B cell (primary cell): ENCODE data around the gene EML3. TPM values are rescaled to one million over a fixed set of nuclear protein-coding genes. Genes with fewer than 3 reads are reported as not detected.

Source experiments
- ATAC-seq: fragments of 200-7000 bp; cut with Tn5 transposase; one replicate; pipeline ENCODE4 v1.10.0; 2021; ENCODE audit warnings: low read depth, mild to moderate bottlenecking, moderate number of reproducible peaks, moderate library complexity
- CTCF ChIA-PET: fragments of 350-600 bp; sonication (Branson Sonifier 250); formaldehyde crosslinking; loops from one replicate; lab custom pipeline; 2021; ENCODE audit warnings: antibody characterized with exemption, inconsistent platforms; lab: Charles Lee
- POLR2A ChIA-PET: fragments of 350-600 bp; sonication (Branson Sonifier 250); formaldehyde crosslinking; loops from one replicate; lab custom pipeline; 2021; ENCODE audit warnings: antibody characterized with exemption; lab: Charles Lee
- DNase-seq: peaks from one replicate; pipeline ENCODE4 v3.0.0; 2013
- H2AFZ ChIP-seq: 2 replicates; pipeline ENCODE4 v1.6.1; 2012; ENCODE audit warnings: mild to moderate bottlenecking, low read depth, low read length; ENCODE audit not compliant: insufficient read depth, poor library complexity, severe bottlenecking
- H3K27ac ChIP-seq, 2 donors: 1 replicate in 1 of 2; 2 replicates in 1 of 2; pipeline ENCODE4 v1.5.1; 2012 to 2013; ENCODE audit warnings: low read length in 2 of 2, mild to moderate bottlenecking in 2 of 2, moderate library complexity in 1 of 2
- H3K27me3 ChIP-seq, 4 experiments: fragments of 200-600 bp in 1 of 4; sonication (generic) in 1 of 4; replicated peaks in 1 of 4; 1 replicate in 2 of 4; 2 replicates in 2 of 4; pipeline versions ENCODE4 v1.6.1 to v1.7.0; 2013 to 2016; ENCODE audit warnings: low read length in 3 of 4, mild to moderate bottlenecking in 2 of 4, mixed read lengths in 1 of 4, moderate library complexity in 1 of 4; ENCODE audit not compliant: insufficient read depth in 4 of 4, control insufficient read depth in 3 of 4; ENCODE audit errors: control extremely low read depth in 1 of 4
- H3K36me3 ChIP-seq, 2 experiments: replicated peaks in 1 of 2; 1 replicate in 1 of 2; 2 replicates in 1 of 2; pipeline versions ENCODE4 v1.6.1 to v1.7.1; 2013; ENCODE audit warnings: low read length in 1 of 2; ENCODE audit not compliant: insufficient read depth in 2 of 2, control insufficient read depth in 1 of 2; ENCODE audit errors: control extremely low read depth in 1 of 2, extremely low read depth in 1 of 2
- H3K4me1 ChIP-seq, 2 donors: fragments of 200-600 bp in 1 of 2; sonication (generic) in 1 of 2; 1 replicate in 1 of 2; 2 replicates in 1 of 2; pipeline versions ENCODE4 v1.5.1 to v1.6.1; 2013 to 2017; ENCODE audit warnings: low read length in 2 of 2; ENCODE audit not compliant: control insufficient read depth in 2 of 2, insufficient read depth in 2 of 2
- H3K4me2 ChIP-seq: replicated peaks from 2 replicates; pipeline ENCODE3; 2012; ENCODE audit warnings: mild to moderate bottlenecking, low read depth, low read length; ENCODE audit not compliant: poor library complexity, severe bottlenecking
- H3K4me3 ChIP-seq, 5 experiments: fragments of 200-600 bp in 1 of 5; sonication (generic) in 1 of 5; 1 replicate in 3 of 5; 2 replicates in 2 of 5; pipeline versions ENCODE4 v1.5.1 to v1.7.0; 2011 to 2016; ENCODE audit warnings: low read length in 4 of 5, mild to moderate bottlenecking in 4 of 5, low read depth in 2 of 5, control low read depth in 1 of 5, moderate library complexity in 1 of 5; ENCODE audit not compliant: insufficient read depth in 1 of 5; ENCODE audit errors: control extremely low read depth in 1 of 5, extremely low read depth in 1 of 5
- H3K79me2 ChIP-seq: fragments of 200-600 bp; sonication (generic); one replicate; pipeline ENCODE4 v1.6.0; 2016; ENCODE audit warnings: low read length; ENCODE audit not compliant: control insufficient read depth, insufficient read depth
- H3K9ac ChIP-seq: fragments of 200-600 bp; sonication (generic); 2 replicates; pipeline ENCODE4 v1.6.1; 2017; ENCODE audit warnings: mild to moderate bottlenecking, low read length, moderate library complexity
- H3K9me3 ChIP-seq, 3 donors: one replicate each; pipeline versions ENCODE4 v1.6.1 to v1.7.1; 2013; ENCODE audit warnings: low read length in 2 of 3; ENCODE audit not compliant: control insufficient read depth in 2 of 3, insufficient read depth in 1 of 3; ENCODE audit errors: control extremely low read depth in 1 of 3
- H4K20me1 ChIP-seq: 2 replicates; pipeline ENCODE4 v1.6.0; 2012; ENCODE audit warnings: mild to moderate bottlenecking, low read length; ENCODE audit not compliant: insufficient read depth, control insufficient read depth, poor library complexity, severe bottlenecking
- H3K27ac Mint-ChIP-seq: one replicate; pipeline ENCODE4 v1.8.0; 2021; ENCODE audit warnings: mixed read lengths
- H3K27me3 Mint-ChIP-seq: one replicate; pipeline ENCODE4 v1.8.0; 2021; ENCODE audit warnings: mixed read lengths
- H3K4me1 Mint-ChIP-seq: one replicate; pipeline ENCODE4 v1.8.0; 2021; ENCODE audit warnings: mixed read lengths
- H3K4me3 Mint-ChIP-seq: one replicate; pipeline ENCODE4 v1.8.0; 2021; ENCODE audit warnings: mixed read lengths
- H3K9me3 Mint-ChIP-seq: one replicate; pipeline ENCODE4 v1.8.0; 2022; ENCODE audit warnings: mixed read lengths; ENCODE audit not compliant: insufficient read depth
- EZH2 ChIP-seq: IDR thresholded peaks from 2 replicates; pipeline ENCODE4 v1.6.1; 2012; ENCODE audit warnings: borderline replicate concordance, low read depth, mild to moderate bottlenecking, moderate library complexity, low read length; ENCODE audit not compliant: insufficient read depth, poor library complexity, severe bottlenecking
- WGBS: methylation state at CpG from one replicate; pipeline ENCODE4 v1.1.5; 2013; ENCODE audit warnings: missing lambda C conversion rate; ENCODE audit not compliant: insufficient coverage; 5-methylcytosine and 5-hydroxymethylcytosine counted together
- intact Hi-C: fragments of 100-400 bp; cut with micrococcal nuclease; formaldehyde crosslinking; loops from one replicate; pipeline ENCODE4 v1.10.0; 2022
- polyA plus RNA-seq: library from polyadenylated mRNA; depleted of rRNA; stranded (reverse); fragments of >200 nt; gene quantifications from 2 replicates; pipeline ENCODE4 v1.2.3, GENCODE V29; 2012
- total RNA-seq, 2 donors: library from RNA; stranded (reverse); fragments of 120-200 nt in 1 of 2; gene quantifications; 1 replicate in 1 of 2; 2 replicates in 1 of 2; pipeline versions ENCODE4 v1.2.3 to v1.2.4, GENCODE V29; 2013 to 2022
- TF ChIP-seq, protein P1 (sequence below): fragments of 200-600 bp; IDR thresholded peaks from one replicate; pipeline ENCODE4 v1.8.0; 2022; ENCODE audit warnings: antibody characterized with exemption, mild to moderate bottlenecking

EML3 gene
- total and polyA plus RNA-seq, 2 donors (not counting 1 experiment from before 2014, with no cell fraction given) = 127 to 128 TPM

DNA sequence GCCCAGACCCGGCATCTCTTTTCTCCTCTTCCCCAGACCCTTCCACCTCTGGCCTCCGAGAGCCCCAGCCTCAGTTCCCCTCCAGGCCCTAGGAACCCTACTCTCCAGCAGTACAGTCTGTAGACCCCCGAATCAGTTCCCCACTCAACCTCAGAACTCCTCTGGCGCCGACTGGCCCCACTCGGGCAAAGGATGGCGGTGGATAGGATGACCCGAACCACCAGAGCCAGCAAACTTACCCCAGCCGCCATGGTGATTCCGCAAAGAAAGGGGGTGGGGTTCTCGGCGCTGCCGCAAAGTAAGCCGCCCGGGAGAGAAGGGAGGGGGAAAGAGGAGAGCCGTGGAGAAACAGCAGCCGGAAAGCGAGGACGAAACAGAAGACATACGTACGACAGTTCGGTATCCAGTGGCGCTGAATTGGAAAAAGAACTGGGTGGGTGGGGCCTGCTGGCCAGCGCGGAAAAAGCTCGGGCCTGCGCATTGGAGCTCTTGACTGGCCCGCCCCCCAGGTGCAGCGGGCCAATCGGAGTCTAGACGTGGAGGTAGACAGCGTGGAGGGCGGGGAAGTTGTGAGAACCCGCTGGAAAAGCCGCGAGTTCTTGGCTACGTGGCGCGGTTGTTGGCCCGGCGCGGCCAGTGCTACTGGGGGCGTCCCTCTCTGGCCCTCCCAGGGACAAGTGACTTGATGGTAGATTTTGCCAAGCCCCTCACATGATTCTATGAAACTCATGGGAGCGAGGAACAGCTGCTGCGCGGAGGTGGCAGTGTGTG, 38.8 kb downstream of the EML3 start, which contains the start of gene EEF1G:
Gene EEF1G (minus strand): TSS at position 300 of the 771 bp plus-strand sequence. CDS start 49 bp downstream, at position 251.
- H3K27me3 Mint-ChIP-seq = no peaks in the 10 kb centered on the region
- Histone ChIP-seq H3K9ac (peak within 1 kb of the TSS; percentile 86), H3K4me2 (peak within 1 kb of the TSS; percentile 90), H4K20me1 (peaks cover 8% of the 10 kb centered on the region), H3K4me1 (peaks cover 12 to 25% of the 10 kb centered on the region in 2 donors), H3K27ac (peak within 1 kb of the TSS; percentile 84 to 88), H3K4me3 (peak within 1 kb of the TSS; percentile 74 to 99 (median 80)), H3K79me2 (peaks cover 18% of the 10 kb centered on the region), H3K36me3 (peaks cover 6 to 46% of the 10 kb centered on the region in 2 experiments), H3K9me3 (peaks cover 0 to 3% (median 0%) of the 10 kb centered on the region in 3 donors), H3K27me3 (no peaks in the 10 kb centered on the region), H2AFZ (peak within 1 kb of the TSS; percentile 89)
- no peaks in the 10 kb centered on the region for H3K9me3 Mint-ChIP-seq
- H3K4me3 Mint-ChIP-seq = peak within 1 kb of the TSS; percentile 92
- peaks cover 50% of the 10 kb centered on the region for H3K4me1 Mint-ChIP-seq
- DNase-seq (peak; percentile 99), ATAC-seq (peak; percentile 93)
- peak within 1 kb of the TSS; percentile 95 for H3K27ac Mint-ChIP-seq
- CTCF ChIA-PET = interaction anchor here (0.7 to 6.1 kb wide), 11 partner anchors 8 to 213 kb away, joined by 3 to 33 read pairs (median 4); partner anchors contain the start of genes EML3, LBHD1, TUT1 and UQCC3
- intact Hi-C loops = loop anchor here (1.0 to 5.0 kb wide), 8 partner anchors 13 to 307 kb away; partner anchors contain the start of genes BSCL2, GNG3, SLC3A2 and STX5
- TF ChIP-seq EZH2 = no peak
- TF ChIP-seq, protein P1, sequence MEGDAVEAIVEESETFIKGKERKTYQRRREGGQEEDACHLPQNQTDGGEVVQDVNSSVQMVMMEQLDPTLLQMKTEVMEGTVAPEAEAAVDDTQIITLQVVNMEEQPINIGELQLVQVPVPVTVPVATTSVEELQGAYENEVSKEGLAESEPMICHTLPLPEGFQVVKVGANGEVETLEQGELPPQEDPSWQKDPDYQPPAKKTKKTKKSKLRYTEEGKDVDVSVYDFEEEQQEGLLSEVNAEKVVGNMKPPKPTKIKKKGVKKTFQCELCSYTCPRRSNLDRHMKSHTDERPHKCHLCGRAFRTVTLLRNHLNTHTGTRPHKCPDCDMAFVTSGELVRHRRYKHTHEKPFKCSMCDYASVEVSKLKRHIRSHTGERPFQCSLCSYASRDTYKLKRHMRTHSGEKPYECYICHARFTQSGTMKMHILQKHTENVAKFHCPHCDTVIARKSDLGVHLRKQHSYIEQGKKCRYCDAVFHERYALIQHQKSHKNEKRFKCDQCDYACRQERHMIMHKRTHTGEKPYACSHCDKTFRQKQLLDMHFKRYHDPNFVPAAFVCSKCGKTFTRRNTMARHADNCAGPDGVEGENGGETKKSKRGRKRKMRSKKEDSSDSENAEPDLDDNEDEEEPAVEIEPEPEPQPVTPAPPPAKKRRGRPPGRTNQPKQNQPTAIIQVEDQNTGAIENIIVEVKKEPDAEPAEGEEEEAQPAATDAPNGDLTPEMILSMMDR = no peak
- under 1% methylated on average over 41 of the region's 46 CpGs for WGBS
- POLR2A ChIA-PET = interaction anchor here (0.9 to 2.3 kb wide), 18 partner anchors 12 to 267 kb away, joined by 3 to 35 read pairs (median 4); partner anchors contain the start of genes B3GAT3, C11orf98, CSKMT and HNRNPUL2
